Activated CD8-positive, alpha-beta T cell treated with anti-CD3 and anti-CD28 coated beads, Interleukin-2, amount 10 ng/mL, durations not matched to agents 7 days and 5 days (primary cell): ENCODE data around the gene P3H1. TPM values are rescaled to one million over a fixed set of nuclear protein-coding genes. Genes with fewer than 3 reads are reported as not detected.
"Not testable (repeated sequence)": the region's sequence is repeated elsewhere in the genome, so short reads cannot be mapped to it uniquely, and the experiment has no call there.

ENCODE experiments used
- ATAC-seq: fragments of 150-1000 bp; cut with Tn5 transposase; one replicate; pipeline ENCODE4 v1.10.0; 2021; ENCODE audit warnings: moderate library complexity
- CTCF ChIA-PET: fragments of 350-600 bp; sonication (Branson Sonifier 250); formaldehyde crosslinking; loops from one replicate; lab custom pipeline; 2021; ENCODE audit warnings: antibody characterized with exemption; lab: Charles Lee
- POLR2A ChIA-PET: fragments of 350-600 bp; sonication (Branson Sonifier 250); formaldehyde crosslinking; loops from one replicate; lab custom pipeline; 2021; ENCODE audit warnings: antibody characterized with exemption; lab: Charles Lee
- DNase-seq: peaks from one replicate; pipeline ENCODE4 v3.0.0-alpha.2; 2020
- H3K27ac Mint-ChIP-seq: one replicate; pipeline ENCODE4 v1.8.0; 2021; ENCODE audit warnings: mild to moderate bottlenecking, mixed read lengths
- H3K27me3 Mint-ChIP-seq: one replicate; pipeline ENCODE4 v1.8.0; 2021; ENCODE audit warnings: low read depth, mixed read lengths
- H3K36me3 Mint-ChIP-seq: one replicate; pipeline ENCODE4 v1.8.0; 2021; ENCODE audit warnings: low read depth, mixed read lengths
- H3K4me1 Mint-ChIP-seq: one replicate; pipeline ENCODE4 v1.8.0; 2021; ENCODE audit warnings: low read depth, mixed read lengths
- H3K4me3 Mint-ChIP-seq: one replicate; pipeline ENCODE4 v1.8.0; 2021; ENCODE audit warnings: mild to moderate bottlenecking, mixed read lengths
- H3K9me3 Mint-ChIP-seq: one replicate; pipeline ENCODE4 v1.8.0; 2022; ENCODE audit warnings: mixed read lengths; ENCODE audit not compliant: insufficient read depth
- total RNA-seq, 2 experiments: library from RNA; stranded (reverse); gene quantifications; one replicate each; pipeline ENCODE4 v1.2.3, GENCODE V29; 2021

Gene P3H1
- total RNA-seq, 2 experiments from 2014 or later = 42.9 to 45.5 TPM

GRCh38 chr1:42756956-42757891, 9.6 kb downstream of the P3H1 start:
- CTCF ChIA-PET = interaction anchor here (0.6 to 2.7 kb wide), 7 partner anchors 10 to 179 kb away, joined by 3 to 16 read pairs (median 3); partner anchors contain the start of genes C1orf50 and P3H1
- Mint-ChIP-seq H3K27ac (no peak overlapping the region), H3K4me1 (peaks cover under 1% of the 10 kb centered on the region), H3K36me3 (peaks cover 45% of the 10 kb centered on the region), H3K4me3 (no peak overlapping the region), H3K9me3 (no peaks in the 10 kb centered on the region), H3K27me3 (no peaks in the 10 kb centered on the region)
- no peak for ATAC-seq
- POLR2A ChIA-PET = interaction anchor here (0.5 kb wide), 1 partner anchor 57 kb away, joined by 3 read pairs; no protein-coding TSS in a partner anchor
- peak; percentile 31 for DNase-seq

GRCh38 chr1:42753070-42753469, 13.8 kb downstream of the P3H1 start:
- Mint-ChIP-seq H3K27ac (no peak overlapping the region), H3K4me3 (no peak overlapping the region), H3K9me3 (no peaks in the 10 kb centered on the region), H3K27me3 (no peaks in the 10 kb centered on the region), H3K36me3 (peaks cover 65% of the 10 kb centered on the region), H3K4me1 (no peaks in the 10 kb centered on the region)
- DNase-seq (no peak), ATAC-seq (no peak)
- CTCF ChIA-PET = interaction anchor here (1.7 kb wide), 1 partner anchor 14 kb away, joined by 7 read pairs; the partner anchor contains the start of genes C1orf50 and P3H1
- POLR2A ChIA-PET = interaction anchor here (2.1 kb wide), 1 partner anchor 14 kb away, joined by 9 read pairs; the partner anchor contains the start of genes C1orf50 and P3H1

- DNase-seq (no peak), ATAC-seq (no peak)
- Mint-ChIP-seq H3K4me1 (no peaks in the 10 kb centered on the region), H3K36me3 (peaks cover 61% of the 10 kb centered on the region), H3K9me3 (no peaks in the 10 kb centered on the region), H3K27ac (no peak overlapping the region), H3K4me3 (no peak overlapping the region), H3K27me3 (no peaks in the 10 kb centered on the region)
- CTCF ChIA-PET = interaction anchor here (1.7 kb wide), 1 partner anchor 14 kb away, joined by 7 read pairs; the partner anchor contains the start of genes C1orf50 and P3H1
- POLR2A ChIA-PET = interaction anchor here (2.1 kb wide), 1 partner anchor 14 kb away, joined by 9 read pairs; the partner anchor contains the start of genes C1orf50 and P3H1
Observed at GRCh38 chr1:42752284-42752683, 14.5 kb downstream of the P3H1 start.

- not testable (repeated sequence) for H3K4me3 Mint-ChIP-seq, H3K4me1 Mint-ChIP-seq, DNase-seq, H3K9me3 Mint-ChIP-seq, H3K27ac Mint-ChIP-seq, ATAC-seq, H3K27me3 Mint-ChIP-seq
- peaks cover 59% of the 10 kb centered on the region for H3K36me3 Mint-ChIP-seq
- POLR2A ChIA-PET = interaction anchor here (2.1 kb wide), 1 partner anchor 15 kb away, joined by 9 read pairs; the partner anchor contains the start of genes C1orf50 and P3H1
- CTCF ChIA-PET = interaction anchor here (1.7 kb wide), 1 partner anchor 15 kb away, joined by 7 read pairs; the partner anchor contains the start of genes C1orf50 and P3H1
Observed at GRCh38 chr1:42751511-42752070, 15.2 kb downstream of the P3H1 start.

GRCh38 chr1:42750041-42750440, 16.8 kb downstream of the P3H1 start:
- no peaks in the 10 kb centered on the region for H3K9me3 Mint-ChIP-seq
- H3K36me3 Mint-ChIP-seq = peaks cover 51% of the 10 kb centered on the region
- H3K27me3 Mint-ChIP-seq = no peaks in the 10 kb centered on the region
- no peak overlapping the region for H3K27ac Mint-ChIP-seq
- no peak overlapping the region for H3K4me3 Mint-ChIP-seq
- no peaks in the 10 kb centered on the region for H3K4me1 Mint-ChIP-seq
- ATAC-seq (no peak), DNase-seq (no peak)
- ChIA-PET POLR2A (no interaction called here), CTCF (interaction anchor here (1.0 kb wide), 1 partner anchor 172 kb away, joined by 4 read pairs; no protein-coding TSS in a partner anchor)

GRCh38 chr1:42748461-42749410, 18.1 kb downstream of the P3H1 start:
- Mint-ChIP-seq H3K27ac (no peak overlapping the region), H3K4me3 (no peak overlapping the region), H3K4me1 (no peaks in the 10 kb centered on the region), H3K27me3 (no peaks in the 10 kb centered on the region), H3K9me3 (no peaks in the 10 kb centered on the region), H3K36me3 (peaks cover 41% of the 10 kb centered on the region)
- POLR2A ChIA-PET = no interaction called here
- CTCF ChIA-PET = interaction anchor here (1.3 kb wide), 1 partner anchor 17 kb away, joined by 4 read pairs; no protein-coding TSS in a partner anchor
- ATAC-seq = no peak
- DNase-seq = no peak

GRCh38 chr1:42748021-42748420, 18.8 kb downstream of the P3H1 start:
- no peaks in the 10 kb centered on the region for H3K27me3 Mint-ChIP-seq
- DNase-seq = no peak
- H3K4me3 Mint-ChIP-seq = no peak overlapping the region
- no peak overlapping the region for H3K27ac Mint-ChIP-seq
- peaks cover 37% of the 10 kb centered on the region for H3K36me3 Mint-ChIP-seq
- H3K4me1 Mint-ChIP-seq = no peaks in the 10 kb centered on the region
- H3K9me3 Mint-ChIP-seq = no peaks in the 10 kb centered on the region
- CTCF ChIA-PET = interaction anchor here (1.6 kb wide), 1 partner anchor 168 kb away, joined by 4 read pairs; no protein-coding TSS in a partner anchor
- POLR2A ChIA-PET = interaction anchor here (0.6 kb wide), 1 partner anchor 448 kb away, joined by 6 read pairs; no protein-coding TSS in a partner anchor
- no peak for ATAC-seq

- Mint-ChIP-seq H3K4me3 (no peak overlapping the region), H3K36me3 (peaks cover 28% of the 10 kb centered on the region), H3K27me3 (no peaks in the 10 kb centered on the region), H3K27ac (no peak overlapping the region), H3K4me1 (no peaks in the 10 kb centered on the region), H3K9me3 (no peaks in the 10 kb centered on the region)
- POLR2A ChIA-PET = no interaction called here
- peak; percentile 40 for ATAC-seq
- peak; percentile 46 for DNase-seq
- CTCF ChIA-PET = interaction anchor here (0.9 to 2.4 kb wide), 8 partner anchors 11 to 173 kb away, joined by 3 to 12 read pairs (median 4); partner anchors contain the start of genes C1orf50 and P3H1
Observed at GRCh38 chr1:42747125-42747524, 19.7 kb downstream of the P3H1 start.

- H3K4me3 Mint-ChIP-seq = no peak overlapping the region
- ChIA-PET POLR2A (no interaction called here), CTCF (interaction anchor here (0.9 to 2.4 kb wide), 8 partner anchors 12 to 173 kb away, joined by 3 to 12 read pairs (median 4); partner anchors contain the start of genes C1orf50 and P3H1)
- no peak for ATAC-seq
- no peak for DNase-seq
- no peak overlapping the region for H3K27ac Mint-ChIP-seq
- no peaks in the 10 kb centered on the region for H3K27me3 Mint-ChIP-seq
- H3K36me3 Mint-ChIP-seq = peaks cover 22% of the 10 kb centered on the region
- H3K9me3 Mint-ChIP-seq = no peaks in the 10 kb centered on the region
- H3K4me1 Mint-ChIP-seq = no peaks in the 10 kb centered on the region
Observed at GRCh38 chr1:42746436-42747105, 20.3 kb downstream of the P3H1 start.

- Mint-ChIP-seq H3K27me3 (no peaks in the 10 kb centered on the region), H3K4me3 (no peak overlapping the region), H3K27ac (no peak overlapping the region), H3K9me3 (no peaks in the 10 kb centered on the region), H3K36me3 (peaks cover 21% of the 10 kb centered on the region), H3K4me1 (no peaks in the 10 kb centered on the region)
- POLR2A ChIA-PET = no interaction called here
- CTCF ChIA-PET = interaction anchor here (1.0 to 2.4 kb wide), 2 partner anchors 21 to 168 kb away, joined by 5 to 12 read pairs; partner anchors contain the start of genes C1orf50 and P3H1
- DNase-seq (no peak), ATAC-seq (no peak)
Observed at GRCh38 chr1:42745851-42746250, 21.0 kb downstream of the P3H1 start.
